HG02588 (cell line): ENCODE results near the gene MORF4L1.
"Not testable (repeated sequence)": the region's sequence is repeated elsewhere in the genome, so short reads cannot be mapped to it uniquely, and the experiment has no call there.

ENCODE experiments used
- ATAC-seq: cut with Tn5 transposase; IDR thresholded peaks from one replicate; pipeline ENCODE4 v1.9.1; 2021; ENCODE audit warnings: mild to moderate bottlenecking, moderate library complexity; ENCODE audit not compliant: unreplicated experiment

The MORF4L1 gene

GRCh38 chr15:78923480-78924360 is 51.0 kb downstream of the MORF4L1 start:
- ATAC-seq: no peak

GRCh38 chr15:78925076-78925624 is 52.5 kb downstream of the MORF4L1 start:
- ATAC-seq: no peak

- no peak for ATAC-seq
Observed at GRCh38 chr15:78925956-78926743, 53.5 kb downstream of the MORF4L1 start.

- no peak for ATAC-seq
Observed at GRCh38 chr15:78927077-78927790, 54.5 kb downstream of the MORF4L1 start.

GRCh38 chr15:78928176-78928575 is 55.5 kb downstream of the MORF4L1 start:
- not testable (repeated sequence) for ATAC-seq

- ATAC-seq: no peak
Observed at GRCh38 chr15:78928616-78929093, 56.0 kb downstream of the MORF4L1 start.

GRCh38 chr15:78929536-78930264 is 57.0 kb downstream of the MORF4L1 start:
- ATAC-seq: no peak

- no peak for ATAC-seq
Observed at GRCh38 chr15:78930577-78931388, 58.1 kb downstream of the MORF4L1 start.

GRCh38 chr15:78931439-78932257 is 59.0 kb downstream of the MORF4L1 start:
- ATAC-seq: no peak

GRCh38 chr15:78932258-78932808 is 59.6 kb downstream of the MORF4L1 start:
- no peak for ATAC-seq

- ATAC-seq: no peak
Observed at GRCh38 chr15:78933187-78933822, 60.6 kb downstream of the MORF4L1 start.

GRCh38 chr15:78933823-78934654 is 61.3 kb downstream of the MORF4L1 start:
- no peak for ATAC-seq

- no peak for ATAC-seq
Observed at GRCh38 chr15:78934655-78935023, 61.9 kb downstream of the MORF4L1 start.

- ATAC-seq: no peak
Observed at GRCh38 chr15:78937132-78937739, 64.5 kb downstream of the MORF4L1 start.

GRCh38 chr15:78938658-78939488 is 66.2 kb downstream of the MORF4L1 start:
- ATAC-seq: peak; percentile 55

GRCh38 chr15:78942741-78943140 is 70.1 kb downstream of the MORF4L1 start:
- ATAC-seq: no peak
